GM12878 (cell line): ENCODE data around the gene CHCHD1. TPM values are rescaled to one million over a fixed set of nuclear protein-coding genes. Genes with fewer than 3 reads are reported as not detected.

Experiments
- ATAC-seq: fragments of 200-7000 bp; cut with Tn5 transposase; 3 replicates; pipeline ENCODE4 v1.9.1; 2020; ENCODE audit warnings: mild to moderate bottlenecking, moderate library complexity
- BruUV-seq: library from RNA; stranded (reverse); fragments of 400-500 nt; replicated peaks from 2 replicates; lab custom pipeline; 2021; lab: Mats Ljungman, UMichigan
- CTCF ChIA-PET: fragments of 300-600 bp; sonication (Branson Sonifier 250); formaldehyde crosslinking; extraction: SDS; loops from one replicate; lab custom pipeline; 2021; ENCODE audit warnings: inconsistent platforms; lab: Yijun Ruan, JAX
- POLR2A ChIA-PET: fragments of 350-600 bp; formaldehyde crosslinking; extraction: SDS; loops from one replicate; lab custom pipeline; 2021; ENCODE audit warnings: inconsistent platforms; lab: Charles Lee
- RAD21 ChIA-PET: fragments of 300-600 bp; sonication (Branson Sonifier 250); formaldehyde crosslinking; loops from one replicate; lab custom pipeline; 2023; ENCODE audit warnings: antibody characterized with exemption; ENCODE audit not compliant: unreplicated experiment; lab: Charles Lee
- SMC1A ChIA-PET: fragments of 300-600 bp; sonication (Branson Sonifier 250); formaldehyde crosslinking; loops from one replicate; lab custom pipeline; 2023; ENCODE audit not compliant: unreplicated experiment, uncharacterized antibody; lab: Charles Lee
- DNase-seq: peaks from one replicate; pipeline ENCODE4 v3.0.0-alpha.2; 2011; ENCODE audit warnings: low read depth, low spot score
- FAIRE-seq: peaks from 3 replicates; lab custom pipeline; 2011; peaks lifted over from hg19 to GRCh38; lab: Jason Lieb, UNC
- H2AFZ ChIP-seq: 2 replicates; pipeline ENCODE4 v1.6.0; 2011; ENCODE audit warnings: low read depth, low read length, control low read depth; ENCODE audit not compliant: control insufficient read depth
- H3K27ac ChIP-seq: 2 replicates; pipeline ENCODE4 v1.5.1; 2011; ENCODE audit warnings: control low read depth; ENCODE audit not compliant: control insufficient read depth, insufficient read depth
- H3K27me3 ChIP-seq, 2 experiments: replicated peaks in 1 of 2; 2 replicates each; pipeline versions ENCODE4 v1.6.0 to v1.6.1; 2011; ENCODE audit warnings: low read length in 1 of 2; ENCODE audit not compliant: control insufficient read depth in 2 of 2, insufficient read depth in 2 of 2
- H3K36me3 ChIP-seq, 2 experiments: 2 replicates each; pipeline ENCODE4 v1.5.1; 2011; ENCODE audit warnings: low read length in 1 of 2; ENCODE audit not compliant: control insufficient read depth in 2 of 2, insufficient read depth in 2 of 2
- H3K4me1 ChIP-seq: 2 replicates; pipeline ENCODE4 v1.6.1; 2011; ENCODE audit warnings: mild to moderate bottlenecking, low read length, moderate library complexity, mixed read lengths; ENCODE audit not compliant: control insufficient read depth, insufficient read depth
- H3K4me2 ChIP-seq: 2 replicates; pipeline ENCODE4 v1.6.0; 2011; ENCODE audit warnings: control low read depth; ENCODE audit not compliant: control insufficient read depth, insufficient read depth
- H3K4me3 ChIP-seq: fragments of 200-600 bp; sonication (generic); 2 replicates; pipeline ENCODE4 v1.5.1; 2016
- H3K79me2 ChIP-seq: 2 replicates; pipeline ENCODE4 v1.6.0; 2011; ENCODE audit warnings: low read length; ENCODE audit not compliant: control insufficient read depth, insufficient read depth
- H3K9ac ChIP-seq: 2 replicates; pipeline ENCODE4 v1.8.0; 2011; ENCODE audit warnings: low read length, control low read depth, mixed read lengths; ENCODE audit not compliant: control insufficient read depth, insufficient read depth
- H3K9me3 ChIP-seq: replicated peaks from 3 replicates; pipeline ENCODE4 v1.5.1; 2011; ENCODE audit warnings: mild to moderate bottlenecking, low read length; ENCODE audit not compliant: control insufficient read depth, insufficient read depth
- H4K20me1 ChIP-seq: 2 replicates; pipeline ENCODE4 v1.6.0; 2011; ENCODE audit not compliant: control insufficient read depth, insufficient read depth
- STAT1 ChIP-seq: fragments of 450-650 bp; conservative IDR thresholded peaks from 2 replicates; pipeline ENCODE4 v1.6.1; 2014; ENCODE audit warnings: antibody characterized with exemption, mild to moderate bottlenecking
- SUPT20H ChIP-seq: IDR thresholded peaks from 2 replicates; pipeline ENCODE4 v1.6.1; 2011; ENCODE audit warnings: low read depth, mild to moderate bottlenecking, low read length, moderate library complexity, borderline replicate concordance; ENCODE audit not compliant: control insufficient read depth
- WGBS: methylation state at CpG from one replicate; pipeline ENCODE4 v1.1.6; 2016; ENCODE audit warnings: low lambda C conversion rate; ENCODE audit not compliant: insufficient replicate concordance, insufficient coverage; ENCODE audit errors: missing lambda C conversion rate; 5-methylcytosine and 5-hydroxymethylcytosine counted together
- in situ Hi-C: fragments of 300-500 bp; cut with MboI; formaldehyde crosslinking; loops from 9 replicates; pipeline ENCODE4 v1.14.3; 2018; ENCODE audit warnings: mixed read lengths
- intact Hi-C: fragments of 100-400 bp; cut with micrococcal nuclease; formaldehyde crosslinking; loops from one replicate; pipeline ENCODE4 v1.14.2; 2022; ENCODE audit not compliant: unreplicated experiment
- polyA plus RNA-seq, 11 experiments: library from polyadenylated mRNA; depleted of rRNA in 4 of 11; unstranded in 6 of 11; stranded (reverse) in 5 of 11; fragments of >200 nt; fragmentation: Nextera tagmentation in 4 of 11; fragmentation: Illumina TruSeq in 1 of 11; extraction: Ambion mirVana in 4 of 11; extraction: Trizol in 1 of 11; gene quantifications; 1 replicate in 1 of 11; 2 replicates in 10 of 11; pipeline versions ENCODE4 v1.2.1 to v1.2.3, GENCODE V29; 2011 to 2016; ENCODE audit warnings: inconsistent platforms in 2 of 11, missing spikeins in 2 of 11, low read depth in 1 of 11
- total RNA-seq, 4 experiments: library from RNA; depleted of rRNA in 3 of 4; stranded (reverse); fragments of >200 nt in 3 of 4; fragmentation: Illumina TruSeq in 1 of 4; extraction: Trizol in 1 of 4; gene quantifications; 2 replicates each; pipeline versions ENCODE4 v1.2.1 to v1.2.3, GENCODE V29; 2013 to 2021
- TF ChIP-seq, protein P1 (sequence below): fragments of 450-650 bp; IDR thresholded peaks from 2 replicates; pipeline ENCODE4 v1.6.1; 2018; ENCODE audit warnings: borderline replicate concordance, mild to moderate bottlenecking; ENCODE audit not compliant: partially characterized antibody
- TF ChIP-seq, protein P2 (sequence below), 3 experiments: IDR thresholded peaks in 2 of 3; conservative IDR thresholded peaks in 1 of 3; 2 replicates each; pipeline ENCODE4 v1.5.1; 2011; ENCODE audit warnings: low read depth in 3 of 3, low read length in 3 of 3, mild to moderate bottlenecking in 3 of 3, control low read depth in 2 of 3, moderate library complexity in 2 of 3, inconsistent platforms in 1 of 3, mixed read lengths in 1 of 3; ENCODE audit not compliant: control insufficient read depth in 2 of 3, insufficient read depth in 1 of 3; ENCODE audit errors: extremely low read depth in 1 of 3
- TF ChIP-seq, protein P3 (sequence below): IDR thresholded peaks from 2 replicates; pipeline ENCODE4 v1.6.1; 2011; ENCODE audit warnings: low read depth, low read length, improper control_type of control experiment, borderline replicate concordance

The CHCHD1 gene
- total and polyA plus RNA-seq, 10 of the 15 experiments (the other 5 are each of a cell fraction or from before 2014, with no cell fraction given) = 35.0 to 132 (median 70.0) TPM

DNA sequence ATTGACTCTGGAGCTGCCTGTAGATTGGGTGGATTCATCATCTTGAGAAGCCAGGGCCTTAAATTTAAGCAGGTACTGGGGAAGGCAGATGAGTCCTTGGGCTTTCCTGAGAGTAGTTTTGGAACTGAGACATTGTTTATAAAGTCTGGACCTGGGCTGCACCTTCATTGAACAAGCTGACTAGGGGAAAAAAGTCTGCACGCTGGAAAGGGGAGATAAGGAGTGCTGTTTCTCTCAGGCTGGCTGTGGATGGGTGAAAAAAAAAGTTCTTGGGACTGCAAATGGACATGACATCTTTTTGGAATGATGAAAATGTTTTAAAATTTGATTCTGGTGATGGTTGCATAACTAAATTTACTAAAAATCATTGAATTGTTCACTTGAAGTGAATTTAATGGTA, 25.7 kb upstream of the CHCHD1 start:
- H3K4me3 ChIP-seq = no peak overlapping the region
- no peaks in the 10 kb centered on the region for H4K20me1 ChIP-seq
- in situ Hi-C loops = no loop called here
- no peak for FAIRE-seq
- no peaks in the 10 kb centered on the region for H3K27me3 ChIP-seq
- no peak overlapping the region for H2AFZ ChIP-seq
- no TSS peak for BruUV-seq
- ChIA-PET POLR2A (interaction anchor here (0.6 to 6.9 kb wide), 5 partner anchors 11 to 354 kb away, joined by 3 to 63 read pairs (median 3); a partner anchor contains a TSS), RAD21 (interaction anchor here (1.4 kb wide), 1 partner anchor 12 kb away, joined by 3 read pairs; no protein-coding TSS in a partner anchor), CTCF (interaction anchor here (0.7 kb wide), 1 partner anchor 9 kb away, joined by 3 read pairs; no protein-coding TSS in a partner anchor), SMC1A (interaction anchor here (0.7 kb wide), 1 partner anchor 123 kb away, joined by 3 read pairs; no protein-coding TSS in a partner anchor)
- intact Hi-C loops = no loop called here
- peaks cover 12% of the 10 kb centered on the region for H3K79me2 ChIP-seq
- H3K36me3 ChIP-seq = peaks cover 10 to 31% of the 10 kb centered on the region in 2 experiments
- ATAC-seq = no peak
- H3K4me1 ChIP-seq = peaks cover 34% of the 10 kb centered on the region
- no peak overlapping the region for H3K9ac ChIP-seq
- TF ChIP-seq, protein P1, sequence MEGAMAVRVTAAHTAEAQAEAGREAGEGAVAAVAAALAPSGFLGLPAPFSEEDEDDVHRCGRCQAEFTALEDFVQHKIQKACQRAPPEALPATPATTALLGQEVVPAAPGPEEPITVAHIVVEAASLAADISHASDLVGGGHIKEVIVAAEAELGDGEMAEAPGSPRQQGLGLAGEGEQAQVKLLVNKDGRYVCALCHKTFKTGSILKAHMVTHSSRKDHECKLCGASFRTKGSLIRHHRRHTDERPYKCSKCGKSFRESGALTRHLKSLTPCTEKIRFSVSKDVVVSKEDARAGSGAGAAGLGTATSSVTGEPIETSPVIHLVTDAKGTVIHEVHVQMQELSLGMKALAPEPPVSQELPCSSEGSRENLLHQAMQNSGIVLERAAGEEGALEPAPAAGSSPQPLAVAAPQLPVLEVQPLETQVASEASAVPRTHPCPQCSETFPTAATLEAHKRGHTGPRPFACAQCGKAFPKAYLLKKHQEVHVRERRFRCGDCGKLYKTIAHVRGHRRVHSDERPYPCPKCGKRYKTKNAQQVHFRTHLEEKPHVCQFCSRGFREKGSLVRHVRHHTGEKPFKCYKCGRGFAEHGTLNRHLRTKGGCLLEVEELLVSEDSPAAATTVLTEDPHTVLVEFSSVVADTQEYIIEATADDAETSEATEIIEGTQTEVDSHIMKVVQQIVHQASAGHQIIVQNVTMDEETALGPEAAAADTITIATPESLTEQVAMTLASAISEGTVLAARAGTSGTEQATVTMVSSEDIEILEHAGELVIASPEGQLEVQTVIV = no peak
- TF ChIP-seq, protein P2, sequence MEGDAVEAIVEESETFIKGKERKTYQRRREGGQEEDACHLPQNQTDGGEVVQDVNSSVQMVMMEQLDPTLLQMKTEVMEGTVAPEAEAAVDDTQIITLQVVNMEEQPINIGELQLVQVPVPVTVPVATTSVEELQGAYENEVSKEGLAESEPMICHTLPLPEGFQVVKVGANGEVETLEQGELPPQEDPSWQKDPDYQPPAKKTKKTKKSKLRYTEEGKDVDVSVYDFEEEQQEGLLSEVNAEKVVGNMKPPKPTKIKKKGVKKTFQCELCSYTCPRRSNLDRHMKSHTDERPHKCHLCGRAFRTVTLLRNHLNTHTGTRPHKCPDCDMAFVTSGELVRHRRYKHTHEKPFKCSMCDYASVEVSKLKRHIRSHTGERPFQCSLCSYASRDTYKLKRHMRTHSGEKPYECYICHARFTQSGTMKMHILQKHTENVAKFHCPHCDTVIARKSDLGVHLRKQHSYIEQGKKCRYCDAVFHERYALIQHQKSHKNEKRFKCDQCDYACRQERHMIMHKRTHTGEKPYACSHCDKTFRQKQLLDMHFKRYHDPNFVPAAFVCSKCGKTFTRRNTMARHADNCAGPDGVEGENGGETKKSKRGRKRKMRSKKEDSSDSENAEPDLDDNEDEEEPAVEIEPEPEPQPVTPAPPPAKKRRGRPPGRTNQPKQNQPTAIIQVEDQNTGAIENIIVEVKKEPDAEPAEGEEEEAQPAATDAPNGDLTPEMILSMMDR (IDR thresholded peaks at IDR 0.05 in 2 of 3, conservative IDR thresholded peaks at IDR 0.05 in 1 of 3; ENCODE audit: control insufficient read depth in 2 of 3, extremely low read depth in 1 of 3, insufficient read depth in 1 of 3, low read depth in 3 of 3, low read length in 3 of 3) = no peak
- TF ChIP-seq STAT1 = no peak
- TF ChIP-seq, protein P3, sequence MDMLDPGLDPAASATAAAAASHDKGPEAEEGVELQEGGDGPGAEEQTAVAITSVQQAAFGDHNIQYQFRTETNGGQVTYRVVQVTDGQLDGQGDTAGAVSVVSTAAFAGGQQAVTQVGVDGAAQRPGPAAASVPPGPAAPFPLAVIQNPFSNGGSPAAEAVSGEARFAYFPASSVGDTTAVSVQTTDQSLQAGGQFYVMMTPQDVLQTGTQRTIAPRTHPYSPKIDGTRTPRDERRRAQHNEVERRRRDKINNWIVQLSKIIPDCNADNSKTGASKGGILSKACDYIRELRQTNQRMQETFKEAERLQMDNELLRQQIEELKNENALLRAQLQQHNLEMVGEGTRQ = no peak
- TF ChIP-seq SUPT20H = no peak
- H3K27ac ChIP-seq = no peak overlapping the region
- no peaks in the 10 kb centered on the region for H3K9me3 ChIP-seq
- DNase-seq = no peak
- H3K4me2 ChIP-seq = no peak overlapping the region
- 92% methylated on average over 1 of the region's 1 CpG for WGBS
